Measurements from ENCODE around the gene S100A16.

Gene S100A16

GRCh38 chr1:153616917-153617311 lies 4.0 kb upstream of the S100A16 start:
- in situ Hi-C loops (cut with MboI; ENCODE audit: low sequenced_read_pairs) = no loop called here

- in situ Hi-C loops (cut with MboI; ENCODE audit: low sequenced_read_pairs) = no loop called here
Observed at GRCh38 chr1:153616144-153616916, 3.4 kb upstream of the S100A16 start, which contains the start of gene S100A14. Gene S100A14 (minus strand): TSS chr1:153616325. CDS start chr1:153615858, 467 bp downstream.

GRCh38 chr1:153615406-153615805 lies 2.5 kb upstream of the S100A16 start:
- in situ Hi-C loops (cut with MboI; ENCODE audit: low sequenced_read_pairs) = no loop called here

- in situ Hi-C loops (cut with MboI; ENCODE audit: low sequenced_read_pairs) = no loop called here
Observed at GRCh38 chr1:153614906-153615305, 2.0 kb upstream of the S100A16 start.

- in situ Hi-C loops (cut with MboI; ENCODE audit: low sequenced_read_pairs) = no loop called here
Observed at GRCh38 chr1:153614189-153614900, 1.4 kb upstream of the S100A16 start.

- in situ Hi-C loops (cut with MboI; ENCODE audit: low sequenced_read_pairs) = no loop called here
Observed at GRCh38 chr1:153613406-153613805, 469 bp upstream of the S100A16 start.

GRCh38 chr1:153612111-153612754 lies 704 bp downstream of the S100A16 start:
- in situ Hi-C loops (cut with MboI; ENCODE audit: low sequenced_read_pairs) = no loop called here

GRCh38 chr1:153611356-153611755 lies 1.6 kb downstream of the S100A16 start:
- in situ Hi-C loops (cut with MboI; ENCODE audit: low sequenced_read_pairs) = no loop called here

GRCh38 chr1:153610811-153611301 lies 2.1 kb downstream of the S100A16 start:
- in situ Hi-C loops (cut with MboI; ENCODE audit: low sequenced_read_pairs) = no loop called here

GRCh38 chr1:153610334-153610733 lies 2.6 kb downstream of the S100A16 start:
- in situ Hi-C loops (cut with MboI; ENCODE audit: low sequenced_read_pairs) = no loop called here

- in situ Hi-C loops (cut with MboI; ENCODE audit: low sequenced_read_pairs) = no loop called here
Observed at GRCh38 chr1:153609585-153609907, 3.4 kb downstream of the S100A16 start.

- in situ Hi-C loops (cut with MboI; ENCODE audit: low sequenced_read_pairs) = no loop called here
Observed at GRCh38 chr1:153608742-153609584, 4.0 kb downstream of the S100A16 start.

- in situ Hi-C loops (cut with MboI; ENCODE audit: low sequenced_read_pairs) = no loop called here
Observed at GRCh38 chr1:153608089-153608682, 4.8 kb downstream of the S100A16 start.

- in situ Hi-C loops (cut with MboI; ENCODE audit: low sequenced_read_pairs) = no loop called here
Observed at GRCh38 chr1:153607381-153607780, 5.6 kb downstream of the S100A16 start.

GRCh38 chr1:153606194-153606593 lies 6.7 kb downstream of the S100A16 start:
- in situ Hi-C loops (cut with MboI; ENCODE audit: low sequenced_read_pairs) = no loop called here

- in situ Hi-C loops (cut with MboI; ENCODE audit: low sequenced_read_pairs) = no loop called here
Observed at GRCh38 chr1:153602749-153603148, 10.2 kb downstream of the S100A16 start.

- in situ Hi-C loops (cut with MboI; ENCODE audit: low sequenced_read_pairs) = no loop called here
Observed at GRCh38 chr1:153599847-153600246, 13.1 kb downstream of the S100A16 start.

GRCh38 chr1:153598309-153599172 lies 14.4 kb downstream of the S100A16 start:
- in situ Hi-C loops (cut with MboI; ENCODE audit: low sequenced_read_pairs) = no loop called here

- in situ Hi-C loops (cut with MboI; ENCODE audit: low sequenced_read_pairs) = no loop called here
Observed at GRCh38 chr1:153597206-153597605, 15.7 kb downstream of the S100A16 start.
